Measurements from ENCODE around the gene MMP19. TPM values are rescaled to one million over a fixed set of nuclear protein-coding genes. Genes with fewer than 3 reads are reported as not detected.
A peak's percentile ranks its signal among the peaks of the same experiment; 100 is the strongest.

MMP19 gene
- total RNA-seq, 1 donor from 2014 or later = 0.15 TPM

- Mint-ChIP-seq H3K27ac (ENCODE audit: unreplicated experiment) (no peak overlapping the region), H3K4me1 (ENCODE audit: unreplicated experiment) (no peaks in the 10 kb centered on the region), H3K9me3 (ENCODE audit: unreplicated experiment) (no peaks in the 10 kb centered on the region), H3K36me3 (ENCODE audit: low read depth, unreplicated experiment) (no peaks in the 10 kb centered on the region), H3K27me3 (ENCODE audit: unreplicated experiment) (no peaks in the 10 kb centered on the region), H3K4me3 (ENCODE audit: unreplicated experiment) (no peak overlapping the region)
- TF ChIP-seq CTCF (IDR thresholded peaks at IDR 0.05; ENCODE audit: unreplicated experiment) = no peak
- no peak for DNase-seq (ENCODE audit: low spot score)
Measured at GRCh38 chr12:55861871-55862270, 19.1 kb upstream of the MMP19 start.

- no peak overlapping the region for H3K4me3 Mint-ChIP-seq (ENCODE audit: unreplicated experiment)
- no peaks in the 10 kb centered on the region for H3K27me3 Mint-ChIP-seq (ENCODE audit: unreplicated experiment)
- H3K9me3 Mint-ChIP-seq (ENCODE audit: unreplicated experiment) = no peaks in the 10 kb centered on the region
- H3K36me3 Mint-ChIP-seq (ENCODE audit: low read depth, unreplicated experiment) = no peaks in the 10 kb centered on the region
- no peak for DNase-seq (ENCODE audit: low spot score)
- H3K27ac Mint-ChIP-seq (ENCODE audit: unreplicated experiment) = no peak overlapping the region
- TF ChIP-seq CTCF (IDR thresholded peaks at IDR 0.05; ENCODE audit: unreplicated experiment) = no peak
- H3K4me1 Mint-ChIP-seq (ENCODE audit: unreplicated experiment) = no peaks in the 10 kb centered on the region
Measured at GRCh38 chr12:55861396-55861795, 18.7 kb upstream of the MMP19 start.

GRCh38 chr12:55852740-55853139 is 10.0 kb upstream of the MMP19 start:
- TF ChIP-seq CTCF (IDR thresholded peaks at IDR 0.05; ENCODE audit: unreplicated experiment) = no peak
- no peaks in the 10 kb centered on the region for H3K27me3 Mint-ChIP-seq (ENCODE audit: unreplicated experiment)
- DNase-seq (ENCODE audit: low spot score) = no peak
- H3K36me3 Mint-ChIP-seq (ENCODE audit: low read depth, unreplicated experiment) = no peaks in the 10 kb centered on the region
- H3K4me1 Mint-ChIP-seq (ENCODE audit: unreplicated experiment) = peaks cover 17% of the 10 kb centered on the region
- no peaks in the 10 kb centered on the region for H3K9me3 Mint-ChIP-seq (ENCODE audit: unreplicated experiment)
- no peak overlapping the region for H3K27ac Mint-ChIP-seq (ENCODE audit: unreplicated experiment)
- H3K4me3 Mint-ChIP-seq (ENCODE audit: unreplicated experiment) = no peak overlapping the region

- H3K4me1 Mint-ChIP-seq (ENCODE audit: unreplicated experiment) = peaks cover 17% of the 10 kb centered on the region
- peak overlapping the region; percentile 23 for H3K27ac Mint-ChIP-seq (ENCODE audit: unreplicated experiment)
- DNase-seq (ENCODE audit: low spot score) = no peak
- TF ChIP-seq CTCF (IDR thresholded peaks at IDR 0.05; ENCODE audit: unreplicated experiment) = no peak
- no peak overlapping the region for H3K4me3 Mint-ChIP-seq (ENCODE audit: unreplicated experiment)
- H3K36me3 Mint-ChIP-seq (ENCODE audit: low read depth, unreplicated experiment) = no peaks in the 10 kb centered on the region
- H3K9me3 Mint-ChIP-seq (ENCODE audit: unreplicated experiment) = no peaks in the 10 kb centered on the region
- peaks cover 3% of the 10 kb centered on the region for H3K27me3 Mint-ChIP-seq (ENCODE audit: unreplicated experiment)
Measured at GRCh38 chr12:55850893-55851292, 8.2 kb upstream of the MMP19 start.

GRCh38 chr12:55850401-55850800 is 7.7 kb upstream of the MMP19 start:
- no peak for DNase-seq (ENCODE audit: low spot score)
- TF ChIP-seq CTCF (IDR thresholded peaks at IDR 0.05; ENCODE audit: unreplicated experiment) = no peak
- H3K27me3 Mint-ChIP-seq (ENCODE audit: unreplicated experiment) = peaks cover 3% of the 10 kb centered on the region
- H3K9me3 Mint-ChIP-seq (ENCODE audit: unreplicated experiment) = no peaks in the 10 kb centered on the region
- H3K27ac Mint-ChIP-seq (ENCODE audit: unreplicated experiment) = peak overlapping the region; percentile 16
- H3K4me3 Mint-ChIP-seq (ENCODE audit: unreplicated experiment) = no peak overlapping the region
- no peaks in the 10 kb centered on the region for H3K36me3 Mint-ChIP-seq (ENCODE audit: low read depth, unreplicated experiment)
- H3K4me1 Mint-ChIP-seq (ENCODE audit: unreplicated experiment) = peaks cover 17% of the 10 kb centered on the region

Measured in endothelial cell (in vitro differentiated cells).